ENCODE data around the gene LITAF.
"Not testable (repeated sequence)": the region's sequence is repeated elsewhere in the genome, so short reads cannot be mapped to it uniquely, and the experiment has no call there.

Gene LITAF

DNA sequence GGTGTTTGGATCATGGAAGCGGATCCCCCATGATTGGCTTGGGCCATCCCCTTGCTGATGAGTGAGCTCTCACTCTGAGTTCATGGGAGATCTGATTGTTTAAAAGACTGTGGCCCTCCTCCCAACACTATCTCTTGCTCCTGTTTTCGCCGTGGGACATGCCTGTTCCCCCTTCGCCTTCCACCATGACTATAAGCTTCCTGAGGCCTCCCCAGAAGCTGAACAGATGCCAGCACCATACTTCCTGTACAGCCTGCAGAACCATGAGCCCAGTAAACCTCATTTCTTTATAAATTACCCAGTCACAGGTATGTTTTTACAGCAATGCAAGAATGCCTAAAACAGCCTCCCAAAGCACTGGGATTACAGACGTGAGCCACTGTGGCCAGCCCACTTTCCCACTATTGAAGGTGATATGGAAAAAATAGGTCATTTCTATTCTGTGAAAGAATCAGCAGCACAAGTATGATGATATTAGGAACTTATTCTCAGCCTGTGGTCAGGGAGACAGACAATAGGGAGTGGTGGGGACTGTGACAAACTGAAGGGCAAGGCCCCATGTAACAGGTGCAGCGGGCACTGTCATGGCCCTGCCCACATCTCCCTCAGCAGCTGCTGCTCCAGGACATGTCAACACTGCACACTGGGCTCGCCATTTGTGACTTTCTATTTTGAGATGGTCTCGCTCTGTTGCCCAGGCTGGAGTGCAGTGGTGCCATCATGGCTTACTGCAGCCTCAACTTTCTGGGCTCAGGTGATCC lies 33.7 kb upstream of the LITAF start:
- no peak for DNase-seq

DNA sequence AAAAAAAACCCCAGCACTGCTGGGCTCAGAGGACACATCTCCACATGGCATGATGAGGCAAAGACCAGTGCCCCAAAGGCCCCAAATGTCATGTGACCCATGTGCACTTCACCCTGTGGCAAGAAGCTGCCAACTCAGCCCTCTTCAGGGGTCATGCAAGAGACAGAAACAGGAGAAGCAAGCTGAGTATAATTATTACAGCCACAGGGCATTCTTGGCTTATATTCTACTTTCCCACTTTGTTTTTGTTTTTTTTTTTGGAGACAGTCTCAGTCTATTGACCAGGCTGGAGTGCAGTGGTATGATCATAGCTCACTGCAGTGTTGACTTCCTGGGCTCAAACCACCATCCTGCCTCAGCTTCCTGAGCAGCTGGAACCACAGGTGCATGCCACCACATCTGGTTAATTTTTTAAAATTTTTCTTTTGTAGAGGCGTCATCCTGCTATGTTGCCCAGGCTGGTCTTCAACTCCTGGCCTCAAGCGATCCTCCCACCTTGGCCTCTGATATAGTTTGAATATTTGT lies 32.7 kb upstream of the LITAF start:
- no peak for DNase-seq

DNA sequence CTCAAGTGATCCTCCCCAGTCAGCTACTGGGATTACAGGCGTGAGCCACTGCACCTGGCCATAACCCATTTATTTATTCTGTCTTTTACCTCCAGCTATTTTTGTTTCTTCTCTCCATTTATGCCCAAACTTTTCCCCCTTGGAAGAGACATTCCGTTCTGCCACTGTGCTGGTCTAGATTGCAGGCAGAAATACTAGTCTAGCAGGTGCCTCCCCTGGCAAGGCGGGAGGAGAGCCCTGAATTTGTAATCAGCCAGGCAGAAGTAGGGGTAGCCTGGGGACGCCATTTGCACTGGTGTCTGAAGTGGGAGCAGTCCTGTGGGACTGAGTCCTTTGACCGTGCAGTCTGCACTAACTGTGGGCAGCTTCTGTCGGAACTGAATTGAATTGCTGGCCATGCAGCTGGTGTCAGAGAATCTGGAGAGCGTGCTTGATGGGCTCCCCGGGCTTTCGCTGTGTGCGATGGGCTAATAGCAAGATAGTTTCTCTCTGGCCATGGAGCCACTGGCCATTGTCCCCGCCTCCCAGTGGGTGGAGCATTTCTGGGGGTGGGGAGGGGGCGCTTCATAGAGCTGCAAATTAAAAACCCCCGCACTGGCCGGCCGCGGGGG lies 31.5 kb upstream of the LITAF start:
- no peak for DNase-seq

DNA sequence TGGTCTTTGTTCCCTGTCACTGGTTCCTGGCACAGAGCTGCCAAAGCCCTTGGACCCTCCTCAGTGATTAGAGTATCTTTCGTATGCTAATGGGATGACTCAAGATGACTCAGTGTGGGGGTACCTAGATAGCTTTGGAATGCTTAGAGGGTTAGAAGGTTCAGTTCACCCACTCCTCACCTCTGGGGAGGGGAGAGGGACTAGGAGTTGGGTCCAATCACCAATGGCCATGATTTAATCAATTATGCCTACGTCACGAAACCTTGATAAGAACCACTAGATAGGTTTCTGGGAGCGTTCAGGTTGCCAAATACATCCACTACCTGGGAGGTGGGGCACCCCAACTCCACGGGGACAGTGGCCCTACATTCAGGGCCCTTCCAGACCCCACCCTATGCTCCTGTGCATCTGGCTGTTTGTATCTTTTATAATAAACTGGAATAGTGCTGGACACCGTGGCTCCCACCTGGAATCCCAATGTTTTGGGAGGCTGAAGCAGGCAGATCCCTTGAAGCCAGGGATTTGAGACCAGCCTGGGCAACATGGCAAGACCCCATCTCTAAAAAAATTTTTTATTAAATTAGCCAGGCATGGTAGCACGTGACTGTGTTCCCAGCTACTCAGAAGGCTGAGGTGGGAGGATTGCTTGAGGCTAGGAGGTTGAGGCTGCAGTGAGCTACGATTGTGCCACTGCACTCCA lies 29.2 kb upstream of the LITAF start:
- DNase-seq: no peak

GRCh38 chr16:11614587-11615175 lies 28.0 kb upstream of the LITAF start:
- DNase-seq: no peak

DNA sequence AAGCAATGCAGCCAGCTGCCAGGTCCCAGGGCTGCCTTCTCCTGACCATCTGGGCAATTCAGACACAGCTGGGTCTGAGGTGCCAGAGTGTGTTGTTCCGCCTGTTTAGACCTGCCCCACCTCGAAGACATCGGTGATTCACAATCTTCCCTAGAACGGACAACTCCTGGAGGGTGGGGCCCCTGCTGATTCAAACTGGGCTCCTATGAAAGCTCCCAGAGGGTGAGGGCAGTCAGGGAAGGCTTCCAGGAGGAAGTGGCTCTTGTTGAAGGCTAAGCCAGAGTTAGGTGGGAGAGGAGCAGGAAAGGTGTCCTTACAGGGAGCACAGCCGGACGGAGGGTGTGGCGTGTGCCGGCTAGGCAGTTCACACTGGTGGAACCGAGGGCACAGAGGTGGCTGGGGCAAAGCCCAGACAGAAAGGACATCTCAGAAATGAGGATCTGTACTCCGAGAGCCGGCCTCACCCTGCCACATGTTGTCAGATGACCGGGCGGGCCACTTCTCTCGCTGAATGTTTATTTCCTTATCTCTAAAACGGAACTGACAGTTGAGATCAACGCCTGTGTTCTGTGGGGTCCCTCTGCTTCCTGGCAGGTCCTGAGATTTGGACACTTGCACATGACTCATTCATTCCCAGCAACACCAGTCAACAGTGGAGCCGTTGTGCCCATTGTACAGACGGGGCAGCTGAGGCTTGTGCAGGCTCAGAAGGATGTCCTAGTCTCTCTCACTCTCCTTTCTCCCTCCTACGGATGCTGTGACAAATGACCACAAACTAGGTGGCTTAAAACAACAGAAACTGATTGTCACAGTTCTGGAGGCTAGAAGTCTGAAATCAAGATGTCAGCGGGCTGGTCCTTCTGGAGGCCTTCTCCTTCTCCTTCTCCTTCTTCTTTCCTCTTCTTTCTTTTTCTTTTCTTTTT lies 26.9 kb upstream of the LITAF start:
- no peak for DNase-seq

- DNase-seq: no peak
Observed at GRCh38 chr16:11612665-11613025, 25.9 kb upstream of the LITAF start.

DNA sequence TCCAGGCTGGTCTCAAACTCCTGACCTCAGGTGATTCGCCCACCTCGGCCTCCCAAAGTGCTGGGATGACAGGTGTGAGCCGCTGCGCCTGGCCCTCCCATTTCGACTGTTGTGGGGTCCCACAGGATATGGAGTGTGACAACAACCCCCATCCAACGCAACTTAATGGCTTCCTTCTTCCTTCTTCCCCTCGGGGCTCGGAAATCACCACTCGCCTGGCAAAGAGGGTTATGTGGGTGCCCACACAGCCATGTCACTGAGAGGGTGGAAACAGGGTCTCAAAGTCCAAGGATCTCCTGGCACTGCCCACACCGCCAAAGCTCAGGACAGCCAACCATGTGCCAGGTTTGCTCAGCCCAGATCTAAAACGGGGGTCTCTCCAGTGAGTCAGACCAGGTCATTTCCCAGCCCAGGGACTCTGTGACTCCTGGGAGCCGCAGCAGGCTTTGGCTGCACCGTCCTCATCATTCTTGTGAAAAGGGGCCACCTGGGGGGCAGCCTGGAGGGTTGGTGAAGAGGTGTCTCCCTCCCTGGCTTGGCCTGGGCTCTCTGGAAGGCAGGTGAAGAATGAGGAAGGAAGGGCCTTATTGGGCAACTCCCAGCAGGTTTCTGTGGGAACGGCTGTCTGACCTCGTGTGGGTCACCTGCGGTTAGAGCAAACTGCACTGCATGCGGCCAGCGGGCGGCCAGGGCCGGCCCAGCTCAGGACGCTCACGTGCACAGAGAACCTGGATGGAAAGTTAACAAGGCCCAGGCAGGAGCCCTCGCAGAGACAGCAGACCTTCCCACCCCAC lies 25.3 kb upstream of the LITAF start:
- DNase-seq: no peak

DNA sequence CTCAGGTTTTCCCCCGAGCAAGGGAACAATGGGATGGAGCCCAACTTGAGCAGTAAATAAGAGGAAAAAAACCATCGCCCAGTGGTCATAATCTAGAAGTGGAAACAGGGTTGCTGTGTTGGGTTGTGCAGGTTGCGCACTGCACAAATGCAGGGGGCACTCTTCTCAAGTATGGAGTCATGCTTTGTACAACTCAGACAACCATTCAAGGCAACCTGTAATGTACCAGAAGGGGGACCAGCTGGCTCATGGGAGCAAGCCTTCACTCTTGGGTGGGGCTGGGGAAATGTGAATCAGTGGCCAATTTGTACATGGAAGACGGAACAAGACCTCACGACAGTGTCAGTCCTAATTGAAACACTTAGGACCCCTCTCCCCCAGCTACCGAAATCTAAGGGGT lies 23.9 kb upstream of the LITAF start:
- no peak for DNase-seq

GRCh38 chr16:11610121-11610505 lies 23.4 kb upstream of the LITAF start:
- DNase-seq: no peak

GRCh38 chr16:11609474-11610120 lies 22.9 kb upstream of the LITAF start:
- DNase-seq: no peak

- no peak for DNase-seq
Observed at GRCh38 chr16:11605891-11606290, 19.2 kb upstream of the LITAF start.

DNA sequence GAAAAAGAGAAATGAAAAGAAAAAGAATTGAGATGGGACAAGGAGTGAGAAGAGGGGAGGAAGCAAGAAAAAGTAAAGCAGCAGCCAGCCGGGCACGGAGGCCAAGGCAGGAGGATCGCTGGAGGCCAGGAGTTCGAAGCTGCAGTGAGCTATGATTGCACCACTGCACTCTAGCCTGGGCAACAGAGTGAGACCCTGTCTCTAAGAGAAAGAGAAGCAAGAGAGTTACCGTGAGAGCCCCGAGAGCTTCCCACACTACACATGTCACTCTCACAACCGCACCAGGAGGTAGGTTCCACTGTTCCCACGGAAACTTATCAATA lies 18.8 kb upstream of the LITAF start:
- no peak for DNase-seq

DNA sequence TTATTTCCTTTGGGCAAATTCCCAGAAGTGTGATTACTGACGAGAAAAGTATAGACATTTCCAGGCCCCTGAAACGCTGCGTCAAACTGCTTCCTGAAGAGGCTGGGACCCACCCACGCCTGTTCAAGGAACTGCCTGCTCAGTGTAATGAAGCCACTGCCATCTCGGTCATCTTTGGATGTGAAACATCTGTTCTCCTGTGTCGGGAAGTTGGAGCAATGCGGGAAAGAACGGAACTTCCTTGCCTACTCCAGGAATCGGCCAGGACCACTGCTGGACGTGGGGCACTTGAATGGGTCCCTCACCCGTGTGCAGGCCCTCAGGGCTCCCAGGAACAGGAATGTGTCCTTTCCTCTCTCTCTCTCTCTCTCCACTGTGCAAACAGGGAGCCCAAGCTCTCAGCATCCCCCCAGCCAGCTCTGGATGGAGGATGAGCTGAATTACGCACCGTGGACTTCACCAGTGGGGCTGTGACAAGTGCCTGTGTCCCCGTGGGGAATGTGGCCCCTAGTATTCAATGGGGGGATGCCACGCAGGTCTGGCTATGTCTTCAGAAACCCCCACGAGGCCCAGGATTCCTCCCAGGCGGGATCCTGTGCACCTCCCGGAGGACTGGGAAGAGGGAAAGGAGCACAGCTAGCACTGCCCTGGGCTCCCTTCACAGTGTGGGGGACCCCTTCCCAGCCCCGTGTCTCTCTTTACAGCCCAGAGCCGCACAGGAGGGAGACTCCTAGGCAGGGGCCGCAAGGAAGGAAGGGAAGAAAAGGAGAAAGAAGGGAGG lies 18.3 kb upstream of the LITAF start:
- no peak for DNase-seq

DNA sequence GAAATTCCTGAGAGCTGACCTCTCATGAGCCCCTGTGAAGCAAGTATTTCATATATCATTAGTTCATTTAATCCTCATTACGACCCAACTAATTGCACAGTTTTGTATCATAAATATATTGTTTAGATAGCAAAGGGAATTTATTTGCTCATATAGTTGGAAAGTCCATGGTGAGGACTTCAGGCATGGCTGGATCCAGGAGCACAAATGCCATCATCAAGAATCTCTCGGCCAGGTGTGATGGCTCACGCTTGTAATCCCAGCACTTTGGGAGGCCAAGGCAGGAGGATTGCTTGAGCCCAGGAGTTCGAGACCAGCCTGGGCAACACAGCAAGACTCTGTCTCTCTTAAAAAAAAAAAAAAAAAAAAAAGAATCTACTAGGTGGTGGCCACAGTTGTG lies 17.6 kb upstream of the LITAF start:
- DNase-seq: not testable (repeated sequence)

DNA sequence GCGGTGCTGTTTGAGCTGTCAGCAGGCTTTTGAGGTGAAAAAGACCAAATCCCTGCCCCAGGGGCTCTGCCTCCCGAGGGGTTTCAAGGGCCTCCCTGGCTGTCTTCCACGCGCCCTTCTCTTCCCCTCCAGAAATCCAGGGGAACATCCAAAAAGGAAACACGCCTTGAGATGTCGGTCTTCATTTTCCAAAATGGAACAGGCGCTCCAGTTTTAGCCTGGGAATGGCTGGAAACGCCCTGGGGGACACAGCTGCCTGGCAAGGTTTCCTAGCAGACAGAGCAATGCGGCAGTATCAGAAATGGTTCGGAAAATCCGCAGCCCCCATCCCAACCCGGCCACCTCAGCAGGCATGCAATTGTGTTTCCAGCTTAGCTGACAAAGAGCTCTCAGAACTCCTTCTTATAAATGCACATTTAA lies 16.6 kb upstream of the LITAF start:
- no peak for DNase-seq

GRCh38 chr16:11602321-11602720 lies 15.6 kb upstream of the LITAF start:
- peak; percentile 81 for DNase-seq

- no peak for DNase-seq
Observed at GRCh38 chr16:11601911-11602310, 15.2 kb upstream of the LITAF start.

- DNase-seq: no peak
Observed at GRCh38 chr16:11601425-11601824, 14.7 kb upstream of the LITAF start.

DNA sequence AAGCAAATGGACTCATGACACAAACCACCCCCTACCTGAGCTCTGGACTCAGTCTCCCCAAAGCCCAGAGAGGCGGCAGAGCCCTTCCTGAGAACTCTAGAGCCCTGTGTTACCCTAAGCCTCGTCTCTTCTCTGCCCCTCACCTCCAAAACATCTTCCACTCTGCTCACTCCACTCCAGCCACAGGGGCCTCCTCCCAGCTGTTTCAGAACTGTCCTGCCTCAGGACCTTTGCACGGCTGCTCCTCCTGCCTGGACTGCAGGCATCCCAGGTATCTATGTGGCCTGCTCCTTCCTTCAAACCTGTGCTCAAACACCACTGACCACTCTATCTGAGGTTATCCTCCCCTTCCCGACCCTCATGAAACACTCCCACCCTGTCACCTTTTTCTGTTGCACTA lies 12.9 kb upstream of the LITAF start:
- DNase-seq: no peak
